ENCODE results near the gene ANKFY1. TPM values are rescaled to one million over a fixed set of nuclear protein-coding genes. Genes with fewer than 3 reads are reported as not detected.
"Not testable (repeated sequence)": the region's sequence is repeated elsewhere in the genome, so short reads cannot be mapped to it uniquely, and the experiment has no call there.

ANKFY1 gene
- total RNA-seq, 1 donor from 2014 or later = 80.5 TPM

DNA sequence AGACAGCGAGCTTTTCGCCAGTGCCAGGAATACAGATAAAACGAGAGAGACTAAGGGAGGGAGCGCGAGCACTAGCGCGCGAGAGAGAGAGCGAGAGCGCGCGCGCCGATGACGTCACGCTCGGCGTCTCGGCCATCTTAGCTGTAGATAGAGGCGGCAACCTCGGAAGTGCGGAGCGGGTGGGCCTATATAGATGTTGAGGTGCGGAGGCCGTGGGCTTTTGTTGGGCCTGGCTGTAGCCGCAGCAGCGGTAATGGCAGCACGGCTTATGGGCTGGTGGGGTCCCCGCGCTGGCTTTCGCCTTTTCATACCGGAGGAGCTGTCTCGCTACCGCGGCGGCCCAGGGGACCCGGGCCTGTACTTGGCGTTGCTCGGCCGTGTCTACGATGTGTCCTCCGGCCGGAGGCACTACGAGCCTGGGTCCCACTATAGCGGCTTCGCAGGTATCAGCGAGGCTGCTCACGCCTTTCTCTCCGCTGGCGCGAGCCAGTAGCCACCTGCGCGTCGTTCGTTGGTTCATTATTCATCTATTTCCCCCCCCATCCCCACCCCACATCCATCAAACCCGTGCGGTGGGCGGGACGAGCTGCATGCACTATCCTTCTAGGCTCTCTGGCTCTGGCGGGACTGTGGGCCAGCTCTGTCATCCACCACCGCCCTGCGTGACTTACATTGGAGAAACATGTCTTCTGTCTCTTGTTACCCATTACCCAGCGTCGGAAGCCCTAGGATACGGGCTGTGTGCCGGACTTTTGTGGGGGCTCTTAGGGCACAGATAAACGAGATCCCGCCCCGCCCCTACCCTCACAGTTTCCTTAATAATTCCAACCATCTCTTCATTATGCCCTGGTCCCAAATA is 120.0 kb downstream of the ANKFY1 start:
- TF ChIP-seq CTCF (IDR thresholded peaks at IDR 0.05; ENCODE audit: partially characterized antibody, unreplicated experiment) = peak; percentile 7
- Mint-ChIP-seq H3K36me3 (ENCODE audit: unreplicated experiment) (no peaks in the 10 kb centered on the region), H3K4me3 (ENCODE audit: unreplicated experiment) (peak overlapping the region; percentile 96), H3K27me3 (ENCODE audit: unreplicated experiment) (peaks cover 8% of the 10 kb centered on the region), H3K27ac (ENCODE audit: unreplicated experiment) (peak overlapping the region; percentile 98), H3K4me1 (ENCODE audit: low read depth, unreplicated experiment) (peaks cover 10% of the 10 kb centered on the region), H3K9me3 (ENCODE audit: unreplicated experiment) (peaks cover 12% of the 10 kb centered on the region)
- DNase-seq = peak; percentile 90

- H3K27me3 Mint-ChIP-seq (ENCODE audit: unreplicated experiment) = peaks cover 8% of the 10 kb centered on the region
- H3K27ac Mint-ChIP-seq (ENCODE audit: unreplicated experiment) = peak overlapping the region; percentile 98
- H3K36me3 Mint-ChIP-seq (ENCODE audit: unreplicated experiment) = no peaks in the 10 kb centered on the region
- H3K9me3 Mint-ChIP-seq (ENCODE audit: unreplicated experiment) = peaks cover 12% of the 10 kb centered on the region
- DNase-seq = peak; percentile 86
- peaks cover 16% of the 10 kb centered on the region for H3K4me1 Mint-ChIP-seq (ENCODE audit: low read depth, unreplicated experiment)
- TF ChIP-seq CTCF (IDR thresholded peaks at IDR 0.05; ENCODE audit: partially characterized antibody, unreplicated experiment) = no peak
- peak overlapping the region; percentile 96 for H3K4me3 Mint-ChIP-seq (ENCODE audit: unreplicated experiment)
Measured at GRCh38 chr17:4142107-4142900, 121.5 kb downstream of the ANKFY1 start.

DNA sequence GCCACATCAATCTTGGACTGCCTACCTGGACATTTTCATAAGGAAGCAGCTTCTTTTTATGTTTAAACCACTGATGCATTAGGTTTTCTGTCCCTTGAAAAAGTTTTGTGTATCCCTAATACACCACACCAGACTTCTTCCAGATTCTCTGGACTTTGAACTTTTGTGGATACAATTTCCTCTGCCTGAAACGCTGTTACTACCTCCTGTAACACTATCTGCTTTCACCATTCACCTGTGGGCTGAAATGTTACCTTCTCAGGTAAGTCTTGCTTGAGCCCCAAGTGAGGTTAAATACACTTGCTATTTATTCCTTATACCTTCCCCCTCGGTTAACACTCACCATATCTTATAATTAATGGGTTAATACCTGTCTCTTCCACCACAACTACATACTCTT is 123.7 kb downstream of the ANKFY1 start:
- Mint-ChIP-seq H3K27ac (ENCODE audit: unreplicated experiment) (peak overlapping the region; percentile 34), H3K27me3 (ENCODE audit: unreplicated experiment) (peaks cover 6% of the 10 kb centered on the region), H3K4me1 (ENCODE audit: low read depth, unreplicated experiment) (peaks cover 19% of the 10 kb centered on the region), H3K36me3 (ENCODE audit: unreplicated experiment) (no peaks in the 10 kb centered on the region), H3K9me3 (ENCODE audit: unreplicated experiment) (peaks cover 12% of the 10 kb centered on the region), H3K4me3 (ENCODE audit: unreplicated experiment) (peak overlapping the region; percentile 3)
- DNase-seq = no peak
- TF ChIP-seq CTCF (IDR thresholded peaks at IDR 0.05; ENCODE audit: partially characterized antibody, unreplicated experiment) = no peak

- not testable (repeated sequence) for H3K36me3 Mint-ChIP-seq (ENCODE audit: unreplicated experiment); H3K4me3 Mint-ChIP-seq (ENCODE audit: unreplicated experiment); H3K27ac Mint-ChIP-seq (ENCODE audit: unreplicated experiment); DNase-seq; H3K27me3 Mint-ChIP-seq (ENCODE audit: unreplicated experiment)
- H3K9me3 Mint-ChIP-seq (ENCODE audit: unreplicated experiment) = peaks cover 12% of the 10 kb centered on the region
- H3K4me1 Mint-ChIP-seq (ENCODE audit: low read depth, unreplicated experiment) = peaks cover 19% of the 10 kb centered on the region
Measured at GRCh38 chr17:4138906-4139526, 124.8 kb downstream of the ANKFY1 start.

DNA sequence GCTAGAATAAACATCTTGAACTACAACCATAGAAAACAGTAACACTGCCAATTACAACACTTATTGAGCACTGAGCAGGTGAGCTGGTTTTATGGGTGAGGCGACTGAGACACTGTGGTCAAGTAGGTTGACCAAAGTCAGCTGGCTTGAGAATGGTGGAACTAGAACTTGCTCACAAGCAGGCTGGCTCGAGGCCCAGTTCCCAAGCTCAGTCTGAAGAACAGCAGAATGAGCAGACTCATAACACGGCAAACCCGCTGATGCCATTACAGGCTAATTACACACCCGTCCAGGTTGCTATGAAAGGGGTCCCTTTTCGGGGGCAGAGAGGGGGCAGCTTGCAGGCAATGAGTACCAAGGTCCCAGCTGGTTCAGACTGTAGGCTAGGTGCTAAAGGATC is 127.4 kb downstream of the ANKFY1 start:
- Mint-ChIP-seq H3K4me1 (ENCODE audit: low read depth, unreplicated experiment) (peaks cover 17% of the 10 kb centered on the region), H3K9me3 (ENCODE audit: unreplicated experiment) (no peaks in the 10 kb centered on the region), H3K36me3 (ENCODE audit: unreplicated experiment) (no peaks in the 10 kb centered on the region), H3K27ac (ENCODE audit: unreplicated experiment) (no peak overlapping the region), H3K4me3 (ENCODE audit: unreplicated experiment) (no peak overlapping the region), H3K27me3 (ENCODE audit: unreplicated experiment) (peaks cover 2% of the 10 kb centered on the region)
- no peak for TF ChIP-seq CTCF (IDR thresholded peaks at IDR 0.05; ENCODE audit: partially characterized antibody, unreplicated experiment)
- no peak for DNase-seq

All from glutamatergic neuron (in vitro differentiated cells).